HepG2 (cell line): ENCODE results near the gene CUL9. TPM values are rescaled to one million over a fixed set of nuclear protein-coding genes. Genes with fewer than 3 reads are reported as not detected.

ENCODE experiments used
- CAMTA2 ChIP-seq: sonication (generic); formaldehyde crosslinking; IDR thresholded peaks from 2 replicates; pipeline ENCODE4 v1.4.0; 2020; ENCODE audit warnings: mild to moderate bottlenecking, missing genetic modification reagents, borderline replicate concordance
- KLF16 ChIP-seq, 2 experiments: sonication (generic) in 1 of 2; formaldehyde crosslinking in 1 of 2; IDR thresholded peaks; 2 replicates each; pipeline versions ENCODE4 v1.6.1 to v1.8.0; 2016 to 2023; ENCODE audit warnings: missing genetic modification reagents in 2 of 2, missing compliant biosample characterization in 1 of 2
- MBNL3 ChIP-seq: fragments of 250-450 bp; sonication (Bioruptor Pico); conservative IDR thresholded peaks from 2 replicates; pipeline ENCODE4 v1.8.0; 2022; ENCODE audit warnings: mild to moderate bottlenecking, inconsistent platforms
- NCOA1 ChIP-seq: sonication (generic); formaldehyde crosslinking; IDR thresholded peaks from 2 replicates; pipeline ENCODE4 v1.9.0; 2021; ENCODE audit warnings: missing genetic modification reagents
- SP4 ChIP-seq: sonication (generic); formaldehyde crosslinking; IDR thresholded peaks from 2 replicates; pipeline ENCODE4 v1.8.1; 2023; ENCODE audit warnings: mild to moderate bottlenecking, missing genetic modification reagents
- TARDBP ChIP-seq: sonication (generic); formaldehyde crosslinking; IDR thresholded peaks from 2 replicates; pipeline ENCODE4 v1.8.0; 2022; ENCODE audit warnings: mild to moderate bottlenecking, missing genetic modification reagents
- TMF1 ChIP-seq: sonication (generic); formaldehyde crosslinking; IDR thresholded peaks from 2 replicates; pipeline ENCODE4 v1.8.1; 2022; ENCODE audit warnings: low read depth, missing genetic modification reagents
- ZFP41 ChIP-seq: sonication (generic); formaldehyde crosslinking; IDR thresholded peaks from 2 replicates; pipeline ENCODE4 v1.4.0; 2020; ENCODE audit warnings: mild to moderate bottlenecking, missing genetic modification reagents, borderline replicate concordance
- ZNF253 ChIP-seq: sonication (generic); formaldehyde crosslinking; IDR thresholded peaks from 2 replicates; pipeline ENCODE4 v1.8.0; 2022; ENCODE audit warnings: mild to moderate bottlenecking, missing genetic modification reagents, borderline replicate concordance
- ZNF546 ChIP-seq: sonication (generic); formaldehyde crosslinking; conservative IDR thresholded peaks from 2 replicates; pipeline ENCODE4 v1.8.1; 2023; ENCODE audit warnings: mild to moderate bottlenecking, missing genetic modification reagents
- ZNF577 ChIP-seq: sonication (generic); formaldehyde crosslinking; IDR thresholded peaks from 2 replicates; pipeline ENCODE4 v1.4.0; 2020; ENCODE audit warnings: mild to moderate bottlenecking, low read depth, missing genetic modification reagents, borderline replicate concordance
- ZNF781 ChIP-seq: sonication (generic); formaldehyde crosslinking; IDR thresholded peaks from 2 replicates; pipeline ENCODE4 v1.5.1; 2020; ENCODE audit warnings: borderline replicate concordance, mild to moderate bottlenecking, missing genetic modification reagents; ENCODE audit errors: not compliant biosample characterization
- polyA plus RNA-seq, 8 experiments: library from polyadenylated mRNA; depleted of rRNA in 3 of 8; stranded (reverse) in 7 of 8; unstranded in 1 of 8; fragments of >200 nt; fragmentation: Illumina TruSeq in 4 of 8; extraction: Trizol in 4 of 8; gene quantifications; 2 replicates each; pipeline versions ENCODE4 v1.2.1 to v1.2.3, GENCODE V29; 2011 to 2016; ENCODE audit warnings: low read depth in 4 of 8, missing spikeins in 1 of 8, mixed read lengths in 1 of 8; ENCODE audit not compliant: insufficient read depth in 1 of 8
- total RNA-seq, 5 experiments: library from RNA; depleted of rRNA; stranded (reverse); fragments of >200 nt; fragmentation: Illumina TruSeq; extraction: Trizol; gene quantifications; 2 replicates each; pipeline ENCODE4 v1.2.3, GENCODE V29; 2016; ENCODE audit warnings: low read depth in 1 of 5
- TF ChIP-seq, protein P1 (sequence below): sonication (generic); formaldehyde crosslinking; IDR thresholded peaks from 2 replicates; pipeline ENCODE4 v1.4.0; 2020; ENCODE audit warnings: low read depth, mild to moderate bottlenecking, missing genetic modification reagents
- TF ChIP-seq, protein P2 (sequence below), 2 experiments: sonication (generic) in 1 of 2; formaldehyde crosslinking in 1 of 2; IDR thresholded peaks; 2 replicates each; pipeline versions ENCODE4 v1.5.1 to v1.6.1; 2011 to 2020; ENCODE audit warnings: borderline replicate concordance in 1 of 2, low read depth in 1 of 2, low read length in 1 of 2, mild to moderate bottlenecking in 1 of 2, missing genetic modification reagents in 1 of 2, moderate library complexity in 1 of 2
- TF ChIP-seq, protein P3 (sequence below): sonication (generic); formaldehyde crosslinking; IDR thresholded peaks from 2 replicates; pipeline ENCODE4 v1.4.0; 2020; ENCODE audit warnings: mild to moderate bottlenecking, missing genetic modification reagents
- TF ChIP-seq, protein P4 (sequence below): sonication (generic); formaldehyde crosslinking; IDR thresholded peaks from 2 replicates; pipeline ENCODE4 v1.4.0; 2020; ENCODE audit warnings: missing genetic modification reagents
- TF ChIP-seq, protein P5 (sequence below): sonication (generic); formaldehyde crosslinking; IDR thresholded peaks from 2 replicates; pipeline ENCODE4 v1.4.0; 2020; ENCODE audit warnings: missing genetic modification reagents
- TF ChIP-seq, protein P6 (sequence below): IDR thresholded peaks from 2 replicates; pipeline ENCODE4 v1.6.1; 2016

The CUL9 gene
- total and polyA plus RNA-seq, 2 of the 13 experiments (the other 11 are each of a cell fraction or from before 2014, with no cell fraction given) = 11.4 to 13.7 TPM

DNA sequence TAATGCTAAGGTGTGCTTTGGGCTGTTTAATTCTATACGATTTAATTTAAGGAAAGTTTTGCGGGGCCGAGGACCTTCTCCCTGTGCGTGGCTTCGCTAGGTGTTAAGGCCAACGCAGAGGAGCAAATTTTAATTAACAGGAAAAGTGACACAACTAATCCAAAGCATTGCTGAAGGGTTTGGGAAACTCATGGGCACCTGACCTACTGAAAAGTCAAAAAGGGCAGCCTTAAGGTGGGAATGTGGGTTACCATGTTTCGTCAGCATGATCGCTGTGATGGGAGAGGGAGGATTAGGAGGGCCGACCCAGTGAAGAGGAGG lies 415 bp upstream of the CUL9 start (continued):
- TF ChIP-seq ZNF546 (CRISPR knock-in tag) (no peak), ZNF781 (CRISPR knock-in tag) (no peak), MBNL3 (CRISPR knock-in tag) (no peak), KLF16 (CRISPR knock-in tag; IDR thresholded peaks at IDR 0.05) (no peak), CAMTA2 (no peak), ZFP41 (CRISPR knock-in tag) (no peak), NCOA1 (CRISPR knock-in tag) (peak; percentile 18; the same call in 1 of the 2 replicates), ZNF577 (no peak), ZNF253 (CRISPR knock-in tag) (no peak), SP4 (no peak), TARDBP (CRISPR knock-in tag) (no peak), TMF1 (CRISPR knock-in tag) (no peak)
- TF ChIP-seq, protein P1, sequence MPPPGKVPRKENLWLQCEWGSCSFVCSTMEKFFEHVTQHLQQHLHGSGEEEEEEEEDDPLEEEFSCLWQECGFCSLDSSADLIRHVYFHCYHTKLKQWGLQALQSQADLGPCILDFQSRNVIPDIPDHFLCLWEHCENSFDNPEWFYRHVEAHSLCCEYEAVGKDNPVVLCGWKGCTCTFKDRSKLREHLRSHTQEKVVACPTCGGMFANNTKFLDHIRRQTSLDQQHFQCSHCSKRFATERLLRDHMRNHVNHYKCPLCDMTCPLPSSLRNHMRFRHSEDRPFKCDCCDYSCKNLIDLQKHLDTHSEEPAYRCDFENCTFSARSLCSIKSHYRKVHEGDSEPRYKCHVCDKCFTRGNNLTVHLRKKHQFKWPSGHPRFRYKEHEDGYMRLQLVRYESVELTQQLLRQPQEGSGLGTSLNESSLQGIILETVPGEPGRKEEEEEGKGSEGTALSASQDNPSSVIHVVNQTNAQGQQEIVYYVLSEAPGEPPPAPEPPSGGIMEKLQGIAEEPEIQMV = no peak
- TF ChIP-seq, protein P2, sequence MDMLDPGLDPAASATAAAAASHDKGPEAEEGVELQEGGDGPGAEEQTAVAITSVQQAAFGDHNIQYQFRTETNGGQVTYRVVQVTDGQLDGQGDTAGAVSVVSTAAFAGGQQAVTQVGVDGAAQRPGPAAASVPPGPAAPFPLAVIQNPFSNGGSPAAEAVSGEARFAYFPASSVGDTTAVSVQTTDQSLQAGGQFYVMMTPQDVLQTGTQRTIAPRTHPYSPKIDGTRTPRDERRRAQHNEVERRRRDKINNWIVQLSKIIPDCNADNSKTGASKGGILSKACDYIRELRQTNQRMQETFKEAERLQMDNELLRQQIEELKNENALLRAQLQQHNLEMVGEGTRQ (IDR thresholded peaks at IDR 0.05; ENCODE audit: low read depth, low read length) = no peak
- TF ChIP-seq, protein P2 (CRISPR knock-in tag; IDR thresholded peaks at IDR 0.05; ENCODE audit: borderline replicate concordance) = no peak
- TF ChIP-seq, protein P3, sequence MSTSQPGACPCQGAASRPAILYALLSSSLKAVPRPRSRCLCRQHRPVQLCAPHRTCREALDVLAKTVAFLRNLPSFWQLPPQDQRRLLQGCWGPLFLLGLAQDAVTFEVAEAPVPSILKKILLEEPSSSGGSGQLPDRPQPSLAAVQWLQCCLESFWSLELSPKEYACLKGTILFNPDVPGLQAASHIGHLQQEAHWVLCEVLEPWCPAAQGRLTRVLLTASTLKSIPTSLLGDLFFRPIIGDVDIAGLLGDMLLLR (CRISPR knock-in tag) = no peak
- TF ChIP-seq, protein P4, sequence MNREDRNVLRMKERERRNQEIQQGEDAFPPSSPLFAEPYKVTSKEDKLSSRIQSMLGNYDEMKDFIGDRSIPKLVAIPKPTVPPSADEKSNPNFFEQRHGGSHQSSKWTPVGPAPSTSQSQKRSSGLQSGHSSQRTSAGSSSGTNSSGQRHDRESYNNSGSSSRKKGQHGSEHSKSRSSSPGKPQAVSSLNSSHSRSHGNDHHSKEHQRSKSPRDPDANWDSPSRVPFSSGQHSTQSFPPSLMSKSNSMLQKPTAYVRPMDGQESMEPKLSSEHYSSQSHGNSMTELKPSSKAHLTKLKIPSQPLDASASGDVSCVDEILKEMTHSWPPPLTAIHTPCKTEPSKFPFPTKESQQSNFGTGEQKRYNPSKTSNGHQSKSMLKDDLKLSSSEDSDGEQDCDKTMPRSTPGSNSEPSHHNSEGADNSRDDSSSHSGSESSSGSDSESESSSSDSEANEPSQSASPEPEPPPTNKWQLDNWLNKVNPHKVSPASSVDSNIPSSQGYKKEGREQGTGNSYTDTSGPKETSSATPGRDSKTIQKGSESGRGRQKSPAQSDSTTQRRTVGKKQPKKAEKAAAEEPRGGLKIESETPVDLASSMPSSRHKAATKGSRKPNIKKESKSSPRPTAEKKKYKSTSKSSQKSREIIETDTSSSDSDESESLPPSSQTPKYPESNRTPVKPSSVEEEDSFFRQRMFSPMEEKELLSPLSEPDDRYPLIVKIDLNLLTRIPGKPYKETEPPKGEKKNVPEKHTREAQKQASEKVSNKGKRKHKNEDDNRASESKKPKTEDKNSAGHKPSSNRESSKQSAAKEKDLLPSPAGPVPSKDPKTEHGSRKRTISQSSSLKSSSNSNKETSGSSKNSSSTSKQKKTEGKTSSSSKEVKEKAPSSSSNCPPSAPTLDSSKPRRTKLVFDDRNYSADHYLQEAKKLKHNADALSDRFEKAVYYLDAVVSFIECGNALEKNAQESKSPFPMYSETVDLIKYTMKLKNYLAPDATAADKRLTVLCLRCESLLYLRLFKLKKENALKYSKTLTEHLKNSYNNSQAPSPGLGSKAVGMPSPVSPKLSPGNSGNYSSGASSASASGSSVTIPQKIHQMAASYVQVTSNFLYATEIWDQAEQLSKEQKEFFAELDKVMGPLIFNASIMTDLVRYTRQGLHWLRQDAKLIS (CRISPR knock-in tag) = no peak
- TF ChIP-seq, protein P5, sequence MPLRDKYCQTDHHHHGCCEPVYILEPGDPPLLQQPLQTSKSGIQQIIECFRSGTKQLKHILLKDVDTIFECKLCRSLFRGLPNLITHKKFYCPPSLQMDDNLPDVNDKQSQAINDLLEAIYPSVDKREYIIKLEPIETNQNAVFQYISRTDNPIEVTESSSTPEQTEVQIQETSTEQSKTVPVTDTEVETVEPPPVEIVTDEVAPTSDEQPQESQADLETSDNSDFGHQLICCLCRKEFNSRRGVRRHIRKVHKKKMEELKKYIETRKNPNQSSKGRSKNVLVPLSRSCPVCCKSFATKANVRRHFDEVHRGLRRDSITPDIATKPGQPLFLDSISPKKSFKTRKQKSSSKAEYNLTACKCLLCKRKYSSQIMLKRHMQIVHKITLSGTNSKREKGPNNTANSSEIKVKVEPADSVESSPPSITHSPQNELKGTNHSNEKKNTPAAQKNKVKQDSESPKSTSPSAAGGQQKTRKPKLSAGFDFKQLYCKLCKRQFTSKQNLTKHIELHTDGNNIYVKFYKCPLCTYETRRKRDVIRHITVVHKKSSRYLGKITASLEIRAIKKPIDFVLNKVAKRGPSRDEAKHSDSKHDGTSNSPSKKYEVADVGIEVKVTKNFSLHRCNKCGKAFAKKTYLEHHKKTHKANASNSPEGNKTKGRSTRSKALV (CRISPR knock-in tag) = no peak
- TF ChIP-seq, protein P6, sequence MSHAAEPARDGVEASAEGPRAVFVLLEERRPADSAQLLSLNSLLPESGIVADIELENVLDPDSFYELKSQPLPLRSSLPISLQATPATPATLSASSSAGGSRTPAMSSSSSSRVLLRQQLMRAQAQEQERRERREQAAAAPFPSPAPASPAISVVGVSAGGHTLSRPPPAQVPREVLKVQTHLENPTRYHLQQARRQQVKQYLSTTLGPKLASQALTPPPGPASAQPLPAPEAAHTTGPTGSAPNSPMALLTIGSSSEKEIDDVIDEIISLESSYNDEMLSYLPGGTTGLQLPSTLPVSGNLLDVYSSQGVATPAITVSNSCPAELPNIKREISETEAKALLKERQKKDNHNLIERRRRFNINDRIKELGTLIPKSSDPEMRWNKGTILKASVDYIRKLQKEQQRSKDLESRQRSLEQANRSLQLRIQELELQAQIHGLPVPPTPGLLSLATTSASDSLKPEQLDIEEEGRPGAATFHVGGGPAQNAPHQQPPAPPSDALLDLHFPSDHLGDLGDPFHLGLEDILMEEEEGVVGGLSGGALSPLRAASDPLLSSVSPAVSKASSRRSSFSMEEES (CRISPR knock-in tag) = no peak
